Limb (tissue), 2 donors: ENCODE results near the gene SVEP1.
A peak's percentile ranks its signal among the peaks of the same experiment; 100 is the strongest.
"Not testable (repeated sequence)": the region's sequence is repeated elsewhere in the genome, so short reads cannot be mapped to it uniquely, and the experiment has no call there.

Source experiments
- DNase-seq, 2 donors: peaks; one replicate each; pipeline ENCODE4 v3.0.0-alpha.2; 2016; ENCODE audit errors: extremely low spot score in 2 of 2

Gene SVEP1

DNA sequence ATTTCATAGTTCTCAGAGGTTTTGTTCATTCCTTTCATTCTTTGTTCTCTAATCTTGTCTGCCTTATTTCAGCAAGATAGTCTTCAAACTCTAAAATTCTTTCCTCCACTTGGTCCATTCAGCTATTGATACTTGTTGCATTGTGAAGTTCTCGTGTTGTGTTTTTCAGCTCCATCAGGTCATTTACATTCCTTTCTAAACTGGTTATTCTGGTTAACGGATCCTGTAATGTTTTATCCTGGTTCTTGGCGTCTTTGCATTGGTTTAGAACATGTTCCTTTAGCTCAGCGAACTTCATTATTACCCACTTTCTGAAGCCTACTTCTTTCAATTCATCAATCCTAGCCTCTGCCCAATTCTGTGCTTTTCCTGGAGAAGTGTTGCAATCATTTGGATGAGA is 196.8 kb downstream of the SVEP1 start:
- DNase-seq, result no peak

DNA sequence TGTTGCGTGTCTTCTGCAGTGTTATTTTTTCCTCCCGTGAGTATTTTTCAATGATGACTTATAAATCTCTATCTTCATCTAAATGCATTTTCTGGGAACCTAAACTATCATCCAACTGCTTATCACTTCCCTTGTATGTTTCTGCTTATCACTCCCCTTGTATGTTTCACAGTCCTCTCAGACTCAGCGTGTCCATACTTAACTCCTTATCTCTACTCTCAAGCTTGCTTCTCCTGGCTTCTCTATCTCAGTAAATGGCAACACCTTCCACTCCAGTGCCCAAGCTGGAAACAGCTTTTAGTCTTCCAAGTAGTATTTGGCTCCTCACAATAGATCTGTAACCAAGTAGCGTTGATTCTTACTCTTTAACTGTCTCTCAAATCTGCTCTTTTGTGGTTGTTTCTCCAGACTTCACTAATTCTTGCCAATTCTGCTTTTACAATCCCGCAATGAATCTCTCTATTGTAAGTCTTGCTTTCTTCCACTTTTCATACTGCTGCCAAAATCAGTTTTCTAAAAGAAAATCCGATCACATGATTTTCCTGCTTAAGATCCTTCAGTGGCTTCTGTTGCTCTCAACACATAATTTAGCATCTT is 208.0 kb downstream of the SVEP1 start:
- peak in 1 of 2 donors; percentile 12 for DNase-seq

DNA sequence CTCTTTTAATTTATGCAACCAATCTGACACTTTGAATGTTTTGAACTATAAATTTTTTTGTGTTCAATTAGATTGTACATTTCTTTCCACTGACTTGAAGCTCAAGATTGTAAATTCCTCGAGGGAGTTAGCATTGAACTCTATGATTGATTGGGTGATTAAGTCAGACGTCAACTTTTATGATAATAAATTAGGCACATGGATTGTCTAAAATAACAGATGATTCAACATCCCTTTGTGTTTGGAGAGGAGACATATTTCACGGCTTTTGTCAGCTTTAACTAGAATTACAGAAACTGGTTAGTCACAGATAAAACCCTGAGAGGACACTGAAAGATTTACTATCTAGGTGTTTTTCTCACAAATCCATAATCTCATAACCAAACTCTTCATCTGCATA is 209.2 kb downstream of the SVEP1 start:
- no peak for DNase-seq

DNA sequence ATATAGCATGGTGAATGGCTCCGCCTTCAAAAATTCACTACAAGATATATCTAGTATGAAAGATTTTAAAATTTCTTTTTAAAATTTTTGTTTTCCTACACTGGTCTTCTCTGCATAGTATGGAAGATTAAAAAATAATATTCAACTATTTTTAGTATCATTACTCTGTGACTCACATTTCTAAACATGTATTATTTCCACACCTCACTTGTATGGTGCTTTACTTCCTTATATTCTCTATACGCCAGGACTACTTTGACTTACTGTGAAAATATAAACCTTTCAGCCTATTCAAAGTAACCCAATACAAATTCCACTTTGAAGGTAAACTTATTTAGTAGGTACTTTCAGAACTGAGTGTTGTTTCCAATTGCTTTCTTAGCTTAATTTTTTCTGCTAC is 215.1 kb downstream of the SVEP1 start:
- no peak for DNase-seq

DNA sequence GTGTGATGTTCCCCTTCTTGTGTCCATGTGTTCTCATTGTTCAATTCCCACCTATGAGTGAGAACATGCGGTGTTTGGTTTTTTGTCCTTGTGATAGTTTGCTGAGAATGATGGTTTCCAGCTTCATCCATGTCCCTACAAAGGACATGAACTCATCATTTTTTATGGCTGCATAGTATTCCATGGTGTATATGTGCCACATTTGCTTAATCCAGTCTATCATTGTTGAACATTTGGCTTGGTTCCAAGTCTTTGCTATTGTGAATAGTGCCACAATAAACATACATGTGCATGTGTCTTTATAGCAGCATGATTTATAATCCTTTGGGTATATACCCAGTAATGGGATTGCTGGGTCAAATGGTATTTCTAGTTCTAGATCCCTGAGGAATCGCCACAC is 220.5 kb downstream of the SVEP1 start:
- not testable (repeated sequence) for DNase-seq

DNA sequence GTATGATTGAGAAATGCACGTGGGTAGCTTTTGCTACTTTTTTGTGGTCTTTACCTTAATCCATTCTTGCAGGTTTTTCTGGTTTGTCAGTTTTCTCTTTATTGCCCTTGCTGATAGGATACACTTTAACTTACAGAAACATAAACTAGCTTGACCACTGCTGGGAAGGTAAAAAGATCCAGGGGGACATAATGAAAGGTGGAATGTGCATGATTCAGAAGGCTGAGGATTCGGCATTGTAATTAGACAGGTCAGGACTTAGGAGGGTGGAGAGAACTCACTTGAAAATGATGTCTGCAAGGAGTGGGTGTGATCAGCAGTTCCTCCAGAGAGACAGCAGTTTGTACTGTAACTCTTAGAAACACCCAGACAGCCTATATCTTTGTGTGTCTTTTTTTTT is 222.0 kb downstream of the SVEP1 start:
- DNase-seq, result no peak

DNA sequence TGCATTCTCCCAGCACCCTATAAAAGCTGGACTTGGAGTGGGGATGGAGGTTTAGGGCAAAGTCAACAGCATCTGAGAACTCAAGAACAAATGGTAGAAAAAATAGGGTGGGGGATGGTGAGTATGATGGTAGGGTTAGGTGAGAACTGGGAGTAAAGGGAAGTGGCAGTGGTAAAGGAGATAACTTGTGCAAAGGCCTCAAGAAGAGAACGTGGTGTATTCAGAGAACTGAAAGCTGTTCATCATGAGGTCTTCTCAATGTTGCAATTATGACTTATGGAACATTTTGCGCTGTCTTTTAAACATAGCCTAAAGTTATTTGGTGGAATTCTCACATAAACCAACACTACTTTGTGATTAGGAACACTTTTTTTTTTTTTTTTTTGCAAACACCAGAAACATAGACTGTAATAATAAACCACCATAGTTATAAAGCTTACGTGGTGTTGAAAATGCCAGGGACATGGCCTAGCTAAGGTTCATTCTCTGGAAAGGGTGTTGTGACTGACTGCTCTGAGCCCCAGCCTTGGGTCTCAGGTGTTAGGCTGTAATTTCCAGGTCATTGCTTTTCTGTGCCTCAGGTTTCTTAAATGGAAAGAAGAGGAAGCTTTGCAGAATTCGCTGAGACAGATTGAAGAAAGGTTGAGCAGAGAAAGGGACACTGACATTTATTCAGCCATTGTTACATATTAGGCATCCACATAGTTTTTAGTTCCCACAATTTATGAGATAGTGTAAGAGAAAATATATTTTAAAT is 222.7 kb downstream of the SVEP1 start:
- DNase-seq, result no peak

DNA sequence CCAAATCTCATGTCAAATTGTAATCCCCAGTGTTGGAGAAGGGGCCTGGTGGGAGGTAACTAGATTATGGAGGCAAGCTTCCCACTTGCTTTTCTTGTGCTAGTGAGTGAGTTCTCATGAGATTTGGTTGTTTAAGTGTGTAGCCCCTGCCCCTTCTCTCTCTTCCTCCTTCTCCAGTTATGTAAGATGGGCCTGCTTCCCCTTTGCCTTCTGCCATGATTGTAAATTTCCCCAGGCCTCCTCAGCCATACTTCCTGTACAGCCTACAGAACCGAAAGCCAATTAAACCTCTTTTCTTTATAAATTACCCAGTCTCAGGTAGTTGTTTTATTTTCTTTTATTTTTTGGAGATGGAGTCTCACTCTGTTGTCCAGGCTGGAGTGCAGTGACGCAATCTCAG is 223.6 kb downstream of the SVEP1 start:
- DNase-seq, result no peak

DNA sequence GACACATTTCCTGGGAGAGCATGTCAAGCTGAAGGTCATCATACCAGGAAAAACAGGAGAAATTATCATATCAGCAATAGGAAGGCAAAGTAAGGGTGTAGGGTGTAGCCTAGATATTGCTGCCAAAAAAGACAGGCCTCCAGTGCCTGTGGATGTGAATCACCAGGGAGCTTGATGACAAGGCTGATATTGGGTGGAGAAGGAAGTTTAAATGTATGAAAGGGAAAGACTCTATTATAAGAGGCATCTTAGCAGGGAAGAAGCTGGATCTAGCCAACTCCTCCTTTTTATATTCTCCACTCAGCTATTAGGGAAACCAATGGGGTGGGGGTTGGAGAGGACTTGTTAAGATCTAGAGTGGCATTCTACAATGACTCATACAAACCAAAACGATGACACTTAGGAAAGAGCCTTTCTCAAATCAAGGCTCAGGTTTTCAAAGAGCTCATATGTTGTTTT is 228.5 kb downstream of the SVEP1 start:
- no peak for DNase-seq

DNA sequence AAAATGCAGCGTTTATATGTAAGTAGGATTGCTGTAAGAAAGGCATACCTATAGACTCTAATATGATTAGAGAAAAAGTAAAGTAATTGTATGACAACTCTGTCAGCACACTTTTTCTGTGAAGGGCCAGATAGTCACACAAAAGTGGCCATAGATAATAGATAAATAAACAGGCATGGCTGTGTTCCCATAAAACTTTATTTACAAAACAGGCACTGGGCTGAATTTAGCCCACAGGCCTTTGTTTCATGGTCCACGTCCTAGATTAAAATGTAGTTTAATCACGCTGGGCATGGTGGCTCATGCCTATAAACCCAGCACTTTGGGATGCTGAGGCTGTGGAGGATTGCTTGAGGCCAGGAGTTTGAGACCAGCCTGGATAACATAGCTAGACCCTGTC is 233.2 kb downstream of the SVEP1 start:
- DNase-seq, result no peak

DNA sequence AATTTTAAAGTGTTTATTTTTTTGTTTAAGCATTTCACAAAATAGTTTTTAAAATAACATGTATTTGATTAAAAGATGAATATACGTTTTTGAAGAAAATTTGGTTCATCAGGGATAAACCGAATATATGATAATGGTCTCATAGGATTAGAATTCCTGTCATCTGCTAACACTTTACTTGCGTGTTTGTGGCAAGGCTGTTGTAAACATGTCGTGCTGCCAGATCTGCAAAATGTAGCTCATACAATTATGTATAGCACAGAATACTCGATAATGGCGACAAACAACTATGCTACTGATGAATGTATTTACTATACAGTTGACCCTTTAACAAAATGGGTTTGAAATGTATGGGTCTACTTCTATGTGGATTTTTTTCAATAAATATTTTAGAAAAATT is 234.7 kb downstream of the SVEP1 start:
- DNase-seq, result no peak

DNA sequence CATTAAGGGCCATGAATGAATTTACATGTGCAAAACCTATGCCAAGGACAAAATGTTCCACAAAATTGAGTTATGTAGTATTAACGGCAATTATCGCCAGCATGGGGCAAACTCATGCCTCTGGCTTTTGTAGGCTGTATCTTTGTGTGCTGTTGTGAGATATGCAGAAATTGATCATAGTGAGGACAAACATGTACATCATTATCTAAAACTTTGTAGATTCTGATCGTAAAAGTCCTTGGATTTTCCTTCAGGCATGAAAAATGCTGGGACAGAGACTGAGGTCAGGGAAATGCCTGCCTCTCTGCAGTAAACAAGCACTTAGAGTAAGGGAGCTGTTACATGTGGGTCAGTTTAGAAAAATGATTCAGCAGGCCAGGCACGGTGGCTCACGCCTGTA is 236.0 kb downstream of the SVEP1 start:
- no peak for DNase-seq

DNA sequence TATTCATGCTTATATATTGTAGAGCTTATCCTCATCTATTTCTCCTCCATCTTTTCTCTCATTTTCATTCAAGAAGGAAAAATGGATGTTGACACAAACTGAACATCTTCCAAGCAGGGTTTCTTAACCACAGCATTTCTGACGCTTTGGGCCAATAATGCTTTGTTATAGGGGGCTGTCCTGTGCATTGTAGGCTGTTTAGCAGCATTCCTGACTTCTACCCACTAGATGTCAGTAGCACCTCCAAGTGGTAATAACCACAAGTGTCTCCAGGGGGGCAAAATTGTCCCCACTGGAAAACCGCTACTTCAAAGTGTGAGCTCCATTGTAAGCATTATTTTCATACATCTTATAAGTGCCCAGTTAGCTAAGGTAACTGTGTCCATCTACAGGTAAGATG is 239.2 kb downstream of the SVEP1 start:
- DNase-seq, result no peak

DNA sequence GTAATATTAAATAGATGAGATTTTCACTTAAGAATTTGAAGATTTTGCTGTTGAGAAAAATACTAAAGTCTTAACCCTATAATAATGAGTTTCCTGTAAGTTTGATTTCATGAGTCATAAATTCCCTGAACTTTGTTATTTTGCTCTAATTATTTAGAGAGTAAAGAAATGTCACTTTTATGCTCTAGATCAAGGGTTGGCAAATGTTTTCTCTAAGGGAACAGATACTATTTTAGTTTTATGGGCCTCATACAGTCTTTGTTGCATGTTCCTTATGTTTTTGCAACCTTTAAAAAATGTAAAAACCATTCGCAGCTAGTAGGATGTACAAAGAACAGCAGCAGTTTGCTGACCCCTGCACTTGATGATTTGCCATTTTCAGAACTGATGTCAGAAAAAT is 241.4 kb downstream of the SVEP1 start:
- DNase-seq, result no peak

DNA sequence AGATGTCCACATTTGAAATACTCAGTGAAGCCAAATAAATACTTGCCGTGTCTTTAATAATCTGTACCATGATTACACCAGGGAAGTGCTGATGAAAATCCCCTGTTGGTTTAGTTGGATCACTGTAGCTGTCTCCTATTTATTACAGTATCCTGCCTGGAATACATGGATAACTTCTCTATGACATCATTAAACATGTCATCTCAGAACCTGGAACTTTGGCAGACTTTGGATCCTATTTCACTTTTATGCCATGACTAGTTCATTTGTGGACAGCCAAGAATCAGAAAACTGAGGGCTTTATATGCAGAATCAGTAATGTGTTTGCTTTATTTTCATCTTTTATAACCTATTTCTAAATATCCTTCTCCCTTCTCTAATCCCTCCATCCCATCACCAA is 241.8 kb downstream of the SVEP1 start, which contains the start of gene TXNDC8:
Gene TXNDC8, minus strand, starts transcription at position 137 of the 400 bp plus-strand sequence.
- DNase-seq, result peak in 1 of 2 donors; percentile 47

DNA sequence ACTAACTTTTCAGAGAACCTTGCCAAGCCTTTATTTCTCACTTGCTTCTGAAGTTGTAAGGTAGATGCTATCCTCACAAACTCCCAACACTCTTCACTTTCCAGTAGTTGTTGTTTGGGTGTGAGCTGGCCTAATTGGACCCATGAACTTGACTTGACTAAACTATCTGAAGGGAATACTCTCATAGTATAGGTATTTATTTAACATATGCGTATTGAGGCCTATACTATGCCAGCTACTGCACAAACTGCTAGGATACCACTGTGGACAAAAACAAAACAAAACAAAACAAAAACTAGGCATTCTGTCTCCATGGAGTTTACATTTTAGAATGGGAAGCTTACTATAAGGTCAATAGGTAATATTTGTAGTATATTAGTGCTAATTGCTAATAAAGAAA is 243.2 kb downstream of the SVEP1 start:
- DNase-seq, result no peak

DNA sequence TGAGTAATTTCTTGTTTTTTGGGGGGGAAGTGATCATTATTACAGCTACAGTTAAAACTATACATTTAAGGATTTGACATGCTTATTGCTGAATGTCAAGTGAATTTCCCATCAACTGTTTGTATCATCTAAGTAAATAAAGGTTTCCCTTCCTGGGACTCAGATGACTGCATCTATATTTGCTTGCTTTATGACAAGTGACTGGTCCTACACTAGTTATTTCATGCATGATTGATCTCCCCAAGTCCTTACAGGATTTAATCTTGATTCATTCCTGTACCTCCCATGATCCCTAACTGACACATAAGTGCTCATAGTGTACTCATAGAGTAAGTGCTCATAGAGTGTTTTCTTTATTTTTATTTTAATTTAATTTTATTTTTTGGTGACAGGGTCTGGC is 244.7 kb downstream of the SVEP1 start:
- DNase-seq, result no peak

DNA sequence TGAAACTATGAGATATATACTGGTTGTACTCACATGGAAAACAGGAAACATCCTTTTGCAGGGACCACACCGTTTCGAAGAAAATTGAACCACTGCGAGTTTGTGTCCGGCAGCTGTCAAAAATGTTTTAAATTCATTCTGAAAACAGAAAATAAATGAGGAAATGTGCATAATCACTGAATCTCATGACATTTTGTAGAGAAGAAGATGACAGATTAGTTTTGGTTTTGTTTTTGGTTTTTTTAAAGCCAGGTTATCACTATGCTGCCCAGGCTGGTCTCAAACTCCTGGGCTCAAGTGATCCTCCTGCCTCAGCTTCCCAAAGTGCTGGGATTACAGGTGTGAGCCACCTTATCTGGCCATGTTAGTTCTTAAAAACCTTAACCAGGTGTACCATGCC is 245.4 kb downstream of the SVEP1 start:
- DNase-seq, result no peak

DNA sequence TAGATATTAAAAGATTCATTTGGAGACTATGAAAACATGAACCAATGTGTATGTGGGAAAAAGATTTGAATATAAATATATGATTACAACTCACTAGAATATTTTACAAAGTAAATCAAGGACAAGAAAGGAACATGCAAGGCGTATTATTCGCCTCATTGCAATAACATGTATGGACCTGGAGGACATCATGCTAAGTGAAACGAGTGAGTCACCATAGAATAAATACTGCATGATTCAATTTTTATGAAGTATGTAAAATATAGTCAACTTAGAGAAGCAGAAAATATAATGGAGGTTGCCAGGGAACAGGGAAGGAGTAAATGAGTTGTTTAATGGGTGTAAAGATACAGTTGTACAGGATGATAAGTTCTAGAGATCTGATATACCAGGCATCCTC is 246.8 kb downstream of the SVEP1 start:
- DNase-seq, result no peak

DNA sequence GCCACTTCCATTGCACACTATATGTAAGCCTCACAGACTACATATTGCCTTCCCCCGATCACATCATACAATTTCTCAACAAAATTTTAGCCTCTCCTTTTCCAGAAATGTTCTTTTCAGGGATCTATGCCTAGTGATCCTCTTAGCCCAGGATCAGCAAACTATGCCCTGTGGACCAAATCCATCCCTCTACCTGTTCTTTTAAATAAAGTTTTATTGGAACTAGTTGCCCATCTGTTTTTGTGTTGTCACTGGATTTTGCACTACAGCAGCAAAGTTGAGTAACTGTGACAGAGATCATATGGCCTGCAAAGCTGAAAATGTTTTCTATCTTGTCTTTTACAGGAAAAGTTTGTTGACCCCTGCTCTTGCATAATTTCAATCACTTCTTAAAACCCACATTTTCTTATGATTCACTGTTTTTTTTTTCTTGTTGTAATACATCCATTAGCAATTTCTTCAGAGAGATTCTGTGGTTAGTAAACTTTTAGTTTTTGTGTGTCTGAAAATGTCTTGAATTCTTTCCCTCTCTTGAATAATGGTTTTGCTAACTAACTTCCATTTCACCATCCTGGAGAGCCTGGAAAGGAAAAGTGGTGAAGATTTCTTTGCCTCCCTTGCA is 248.9 kb downstream of the SVEP1 start:
- no peak for DNase-seq

DNA sequence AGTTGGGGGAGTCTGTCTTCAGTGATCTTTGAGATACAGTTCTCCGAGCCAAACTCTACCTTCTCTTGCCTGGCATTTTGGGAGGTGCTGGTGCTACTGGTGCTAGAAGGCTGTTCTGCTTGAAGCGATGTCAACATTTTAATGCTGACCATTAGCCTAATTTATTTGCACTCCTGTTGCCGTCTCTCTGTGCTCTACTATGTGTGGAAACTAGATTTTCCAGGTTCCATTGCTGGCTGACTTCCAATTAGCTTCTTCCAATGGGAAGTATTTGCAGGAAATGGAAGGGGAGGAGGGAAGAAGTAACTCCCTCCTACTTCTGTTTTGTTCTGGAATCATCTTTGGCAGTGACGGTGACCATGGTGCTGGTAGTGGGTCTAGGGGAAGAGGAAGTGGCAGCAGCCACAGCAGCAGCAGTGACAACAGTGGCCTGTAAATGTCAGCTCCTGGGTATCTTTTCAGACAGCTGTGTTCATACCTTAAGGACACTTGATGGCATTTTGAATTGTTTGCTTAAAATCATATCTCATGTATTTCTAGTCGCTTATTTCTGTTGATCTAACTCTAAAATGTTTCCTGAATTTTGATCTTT is 249.8 kb downstream of the SVEP1 start:
- no peak for DNase-seq

DNA sequence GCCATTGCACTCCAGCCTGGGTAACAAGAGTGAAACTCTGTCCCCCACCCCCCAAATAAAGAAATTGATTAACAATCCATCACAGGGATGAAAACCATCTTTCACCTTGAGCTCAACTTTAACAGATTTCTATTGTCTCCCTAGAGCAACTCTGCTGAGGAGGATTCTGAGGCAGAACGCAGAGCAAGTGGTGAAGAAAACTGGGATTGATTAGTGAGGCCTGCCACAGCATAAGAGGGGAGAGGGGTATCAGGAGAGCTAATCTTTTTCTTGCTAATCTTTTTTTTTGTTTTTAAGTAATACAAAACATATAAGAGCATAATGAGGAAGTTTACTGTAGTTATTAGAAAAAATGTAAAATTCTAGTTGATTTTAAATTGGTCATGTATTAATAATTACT is 250.8 kb downstream of the SVEP1 start:
- DNase-seq, result no peak
